Measurements from ENCODE around the gene CTDNEP1.

CTDNEP1 gene

DNA sequence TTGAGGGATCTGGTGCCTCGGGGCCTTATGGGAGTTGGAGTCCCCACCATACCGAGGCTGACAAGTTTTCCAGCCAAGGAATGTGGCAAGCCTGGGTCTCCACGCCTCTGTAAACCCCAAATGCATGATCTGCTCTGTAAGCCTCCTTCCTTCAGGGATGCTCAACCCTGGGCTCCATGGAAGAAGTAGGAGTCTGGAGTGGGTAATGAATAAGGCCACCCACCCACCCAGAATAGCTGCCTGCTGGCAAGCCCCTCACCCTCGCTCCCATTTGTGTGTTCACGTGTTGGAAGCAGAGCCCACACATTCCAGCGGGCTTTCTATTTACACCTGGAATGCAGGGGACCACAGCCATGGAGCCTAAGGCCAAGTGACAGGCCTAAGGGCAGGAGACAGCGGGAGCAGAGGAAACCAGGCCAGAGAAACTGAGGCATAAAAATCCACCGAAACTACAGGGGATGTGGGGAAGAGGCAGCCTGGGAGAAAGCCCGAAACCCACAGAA is 36.3 kb downstream of the CTDNEP1 start:
- no peak for DNase-seq (ENCODE audit: low spot score)

DNA sequence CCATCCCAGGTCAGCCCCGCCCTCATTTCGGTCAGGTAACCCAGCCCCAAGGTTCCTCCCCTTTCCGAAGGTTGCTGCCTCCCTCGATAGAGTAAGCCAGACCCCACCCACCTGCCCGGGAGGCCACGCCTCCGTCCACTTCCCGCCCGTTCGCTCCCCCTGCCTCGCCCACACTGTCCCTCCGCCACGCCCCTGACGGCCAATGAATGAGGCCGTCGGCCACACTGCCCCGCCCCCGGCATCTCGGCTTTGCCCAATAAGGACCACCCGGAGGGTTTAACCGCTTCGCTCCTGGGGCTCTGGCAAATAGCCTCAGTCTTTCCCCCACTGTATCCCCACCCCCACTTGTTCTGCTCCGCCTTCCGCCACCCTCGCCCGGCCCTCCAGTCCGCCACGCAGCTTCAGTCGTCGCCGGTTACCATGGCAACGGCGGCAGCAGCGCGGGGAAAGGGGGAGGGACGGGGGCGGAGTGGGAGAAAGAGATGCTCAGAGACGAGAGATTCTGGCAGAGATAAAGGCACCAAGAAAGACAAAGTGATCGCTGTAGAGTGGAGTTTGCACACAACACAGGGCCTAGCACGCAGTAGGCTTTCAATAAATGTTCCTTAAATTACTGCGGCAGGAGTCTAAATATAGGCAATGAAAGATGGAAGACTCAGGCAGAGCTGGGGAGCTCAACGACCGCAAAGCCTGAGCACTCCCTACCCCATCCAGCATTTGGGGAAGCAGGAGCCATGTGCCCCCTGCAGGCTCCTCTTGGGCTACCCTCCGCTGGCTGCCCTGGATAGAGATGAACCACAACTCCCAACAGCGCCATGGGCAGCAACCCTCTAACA is 37.0 kb downstream of the CTDNEP1 start:
- peak; percentile 99 for DNase-seq (ENCODE audit: low spot score)

- peak; percentile 80 for DNase-seq (ENCODE audit: low spot score)
Measured at GRCh38 chr17:7213895-7214299, 37.6 kb downstream of the CTDNEP1 start.

DNA sequence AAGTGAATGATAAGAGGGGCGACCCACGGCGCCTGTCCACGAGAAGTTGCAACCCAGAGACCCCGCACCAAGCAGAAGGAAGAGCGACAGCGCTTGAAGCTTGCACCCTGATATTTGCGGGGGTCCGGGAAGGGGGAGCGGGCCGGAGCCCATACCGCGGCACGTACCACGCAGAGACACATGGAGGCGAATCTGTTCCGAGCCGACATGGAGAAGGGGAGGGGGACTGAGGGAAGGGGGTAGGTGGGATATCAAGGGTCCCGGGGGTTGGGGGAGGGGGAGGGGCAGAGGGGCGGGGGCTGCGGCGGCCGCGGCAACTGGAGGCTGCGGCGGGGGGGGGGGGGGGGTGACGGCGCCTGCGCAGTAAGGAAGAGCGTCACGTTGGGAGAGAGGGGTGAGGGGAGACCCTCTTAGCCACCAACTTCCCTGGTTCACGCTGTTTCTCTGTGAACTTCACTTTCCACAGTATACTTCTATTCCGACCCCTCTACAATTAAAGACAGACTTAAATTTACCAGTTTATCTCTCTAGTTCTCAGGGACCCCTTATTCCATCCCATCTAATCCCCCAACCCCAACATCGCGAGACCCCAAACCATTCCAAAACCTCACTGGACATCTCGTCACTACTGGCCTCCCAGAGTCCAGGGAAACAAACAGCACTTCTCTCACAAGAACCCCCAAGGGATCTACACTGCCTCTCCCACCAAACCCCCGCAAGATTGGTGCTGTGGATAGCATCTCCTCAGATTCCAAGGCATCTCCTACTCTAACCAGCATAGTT is 39.9 kb downstream of the CTDNEP1 start:
- DNase-seq (ENCODE audit: low spot score): no peak

- no peak for DNase-seq (ENCODE audit: low spot score)
Measured at GRCh38 chr17:7208754-7209460, 42.6 kb downstream of the CTDNEP1 start.

DNA sequence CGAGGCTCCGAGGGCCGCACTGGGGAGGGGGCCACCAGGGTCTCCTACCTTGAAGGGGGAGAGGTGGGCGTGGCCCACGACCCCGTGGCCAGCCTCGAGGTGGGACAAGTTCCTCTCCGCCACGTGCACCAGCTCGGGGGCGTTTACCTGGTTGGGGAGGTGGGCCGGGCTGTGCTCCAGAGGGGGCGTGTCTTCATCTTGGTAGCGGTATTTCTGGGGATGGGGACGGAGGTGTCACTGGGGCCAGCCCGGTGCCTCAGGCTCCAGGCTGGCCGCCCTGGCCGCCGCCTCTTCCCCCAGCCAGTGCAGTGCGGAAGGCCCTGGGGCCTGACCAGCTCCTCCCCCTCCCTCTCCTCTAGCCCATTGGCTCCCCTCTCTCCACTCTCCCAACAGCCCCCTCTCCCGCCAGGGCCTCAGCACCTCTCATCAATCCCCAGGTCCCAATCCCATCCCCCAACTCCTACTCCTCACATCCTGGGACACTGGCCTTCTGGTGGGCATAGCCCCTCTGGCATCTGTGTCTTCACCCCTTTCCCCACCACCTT is 43.4 kb downstream of the CTDNEP1 start:
- no peak for DNase-seq (ENCODE audit: low spot score)

DNA sequence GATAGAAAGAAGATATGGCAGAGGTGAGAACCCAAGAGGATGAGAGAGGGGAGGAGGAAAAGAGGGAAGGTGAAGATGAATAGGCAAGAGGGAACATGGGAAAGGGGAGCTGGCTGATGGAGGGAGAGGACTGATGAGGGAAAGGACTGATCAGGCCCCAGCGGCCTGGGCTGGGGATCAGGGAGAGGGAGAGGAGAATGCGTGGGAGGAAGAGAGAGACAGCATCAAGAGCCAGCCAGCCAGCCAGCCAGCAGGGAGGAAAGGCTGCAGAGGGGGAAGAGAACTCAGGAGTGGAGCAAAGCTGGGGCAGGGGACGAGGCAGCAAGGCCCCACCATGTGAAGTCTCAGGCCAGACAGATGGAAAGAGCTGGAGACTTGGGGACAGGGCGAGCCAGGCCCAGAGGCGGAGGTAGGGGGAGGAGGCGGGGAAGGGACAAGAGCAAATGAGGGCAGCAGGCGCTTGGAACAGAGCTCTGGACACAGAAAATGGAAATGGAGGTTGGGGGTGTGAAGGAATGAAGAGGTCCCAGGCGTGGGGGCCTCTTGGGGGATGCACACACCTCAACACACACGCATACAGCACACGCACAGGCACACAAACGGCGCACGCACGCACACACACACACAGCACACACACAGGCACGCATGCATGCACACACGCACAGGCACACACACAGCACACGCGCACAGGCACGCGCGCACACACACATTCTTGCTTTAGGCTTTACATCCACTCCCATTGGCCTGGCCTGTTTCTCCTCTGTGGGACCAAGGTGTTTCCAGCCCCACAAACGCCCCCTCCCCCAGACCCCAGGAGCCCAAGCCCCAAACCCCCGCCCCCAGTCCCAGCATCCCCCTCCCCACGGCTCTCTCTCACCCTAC is 44.2 kb downstream of the CTDNEP1 start:
- DNase-seq (ENCODE audit: low spot score): no peak

- DNase-seq (ENCODE audit: low spot score): no peak
Measured at GRCh38 chr17:7205561-7205960, 46.0 kb downstream of the CTDNEP1 start.

GRCh38 chr17:7204828-7205461 is 46.6 kb downstream of the CTDNEP1 start:
- DNase-seq (ENCODE audit: low spot score): peak; percentile 72

GRCh38 chr17:7204336-7204735 is 47.2 kb downstream of the CTDNEP1 start:
- DNase-seq (ENCODE audit: low spot score): no peak

DNA sequence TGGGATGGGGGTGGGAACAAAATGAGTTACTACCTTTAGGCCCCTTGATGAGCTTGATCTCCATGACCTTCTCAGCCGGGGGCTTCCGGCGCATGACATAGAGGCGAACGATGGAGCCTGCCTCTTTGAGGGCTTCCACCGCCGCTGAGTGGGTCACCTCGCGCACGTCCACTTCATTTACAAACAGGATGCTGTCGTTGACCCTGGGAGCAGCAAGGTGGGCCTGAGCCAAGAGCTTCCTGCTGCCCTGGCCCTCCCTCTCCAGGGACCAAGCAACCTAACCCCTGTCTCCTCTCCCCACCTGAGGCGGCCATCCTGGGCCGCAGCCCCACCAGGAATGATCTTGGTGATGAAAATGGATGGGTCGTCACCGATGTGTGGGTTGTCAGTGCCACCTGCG is 48.1 kb downstream of the CTDNEP1 start:
- no peak for DNase-seq (ENCODE audit: low spot score)

- no peak for DNase-seq (ENCODE audit: low spot score)
Measured at GRCh38 chr17:7196651-7197401, 54.7 kb downstream of the CTDNEP1 start.

- no peak for DNase-seq (ENCODE audit: low spot score)
Measured at GRCh38 chr17:7195971-7196370, 55.6 kb downstream of the CTDNEP1 start.
